GM12873 (cell line): ENCODE measurements around the gene LRMDA.

Experiments used
- TF ChIP-seq, protein P1 (sequence below): IDR thresholded peaks from 2 replicates; pipeline ENCODE4 v1.5.1; 2012; ENCODE audit warnings: low read depth, mild to moderate bottlenecking, moderate library complexity, low read length, control low read depth; ENCODE audit not compliant: insufficient read depth; ENCODE audit errors: missing control alignments

The LRMDA gene

GRCh38 chr10:76297780-76298281 is 866.4 kb downstream of the LRMDA start:
- TF ChIP-seq, protein P1, sequence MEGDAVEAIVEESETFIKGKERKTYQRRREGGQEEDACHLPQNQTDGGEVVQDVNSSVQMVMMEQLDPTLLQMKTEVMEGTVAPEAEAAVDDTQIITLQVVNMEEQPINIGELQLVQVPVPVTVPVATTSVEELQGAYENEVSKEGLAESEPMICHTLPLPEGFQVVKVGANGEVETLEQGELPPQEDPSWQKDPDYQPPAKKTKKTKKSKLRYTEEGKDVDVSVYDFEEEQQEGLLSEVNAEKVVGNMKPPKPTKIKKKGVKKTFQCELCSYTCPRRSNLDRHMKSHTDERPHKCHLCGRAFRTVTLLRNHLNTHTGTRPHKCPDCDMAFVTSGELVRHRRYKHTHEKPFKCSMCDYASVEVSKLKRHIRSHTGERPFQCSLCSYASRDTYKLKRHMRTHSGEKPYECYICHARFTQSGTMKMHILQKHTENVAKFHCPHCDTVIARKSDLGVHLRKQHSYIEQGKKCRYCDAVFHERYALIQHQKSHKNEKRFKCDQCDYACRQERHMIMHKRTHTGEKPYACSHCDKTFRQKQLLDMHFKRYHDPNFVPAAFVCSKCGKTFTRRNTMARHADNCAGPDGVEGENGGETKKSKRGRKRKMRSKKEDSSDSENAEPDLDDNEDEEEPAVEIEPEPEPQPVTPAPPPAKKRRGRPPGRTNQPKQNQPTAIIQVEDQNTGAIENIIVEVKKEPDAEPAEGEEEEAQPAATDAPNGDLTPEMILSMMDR: no peak

DNA sequence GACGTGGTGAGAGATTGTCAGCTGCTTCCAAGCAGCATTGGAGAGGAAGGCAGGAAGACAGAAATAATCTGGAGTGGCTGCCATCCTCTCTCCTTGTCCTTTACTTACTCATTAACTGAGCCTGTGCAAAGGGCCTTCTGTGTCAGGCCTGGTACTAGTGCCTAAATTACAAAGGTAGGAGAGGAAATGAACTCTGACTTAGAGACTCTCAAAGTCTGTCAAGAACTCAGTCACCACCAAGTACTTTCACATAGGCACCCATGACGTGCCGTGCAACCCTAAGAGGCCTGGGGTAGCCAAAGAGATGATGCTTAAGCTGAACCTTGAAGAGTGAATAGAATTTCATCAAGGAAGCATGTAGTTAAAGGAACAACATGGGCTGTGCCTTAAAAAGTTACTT is 866.9 kb downstream of the LRMDA start:
- TF ChIP-seq, protein P1: no peak

- TF ChIP-seq, protein P1: no peak
These were observed 868.1 kb downstream of the LRMDA start for GRCh38 chr10:76299501-76299900.

GRCh38 chr10:76301211-76301610 is 869.8 kb downstream of the LRMDA start:
- TF ChIP-seq, protein P1: no peak

DNA sequence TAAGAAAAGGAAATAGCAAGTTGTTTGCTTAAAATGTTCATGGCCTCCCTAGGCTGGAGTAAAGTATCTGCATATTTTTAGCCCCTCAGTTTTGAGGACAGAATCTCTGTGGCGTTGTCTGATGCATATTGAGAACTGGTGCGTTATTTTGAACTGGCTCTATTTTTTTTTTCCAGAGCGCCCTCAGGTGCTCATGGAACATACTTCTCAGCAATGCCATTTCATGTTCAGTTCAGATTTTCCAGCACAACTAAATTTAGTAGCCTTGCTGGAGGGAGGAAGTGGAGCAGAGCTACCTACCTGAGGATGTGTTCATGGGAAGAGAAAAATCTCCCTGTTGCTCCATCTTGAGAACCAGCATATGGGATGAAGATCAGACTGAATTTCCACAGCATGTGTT is 870.5 kb downstream of the LRMDA start:
- TF ChIP-seq, protein P1: no peak

DNA sequence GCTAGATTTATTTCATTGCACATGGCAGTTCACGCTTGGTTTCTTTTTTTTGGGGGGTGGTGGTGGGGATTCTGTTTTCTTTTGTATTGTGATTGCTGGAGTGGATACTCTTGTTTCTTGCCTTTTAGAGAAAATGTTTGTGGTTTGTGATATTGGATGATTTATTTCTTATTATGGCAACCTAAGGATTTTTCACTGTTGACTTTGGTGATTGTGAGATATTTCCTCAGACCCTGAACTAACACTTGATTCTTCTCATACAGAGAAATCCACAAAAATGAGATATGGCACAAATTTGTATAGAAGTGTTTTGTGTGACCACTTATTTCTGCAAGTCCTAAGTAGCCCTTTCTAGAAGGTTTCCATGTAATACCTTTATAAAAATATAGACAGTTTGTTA is 871.1 kb downstream of the LRMDA start:
- TF ChIP-seq, protein P1: no peak

DNA sequence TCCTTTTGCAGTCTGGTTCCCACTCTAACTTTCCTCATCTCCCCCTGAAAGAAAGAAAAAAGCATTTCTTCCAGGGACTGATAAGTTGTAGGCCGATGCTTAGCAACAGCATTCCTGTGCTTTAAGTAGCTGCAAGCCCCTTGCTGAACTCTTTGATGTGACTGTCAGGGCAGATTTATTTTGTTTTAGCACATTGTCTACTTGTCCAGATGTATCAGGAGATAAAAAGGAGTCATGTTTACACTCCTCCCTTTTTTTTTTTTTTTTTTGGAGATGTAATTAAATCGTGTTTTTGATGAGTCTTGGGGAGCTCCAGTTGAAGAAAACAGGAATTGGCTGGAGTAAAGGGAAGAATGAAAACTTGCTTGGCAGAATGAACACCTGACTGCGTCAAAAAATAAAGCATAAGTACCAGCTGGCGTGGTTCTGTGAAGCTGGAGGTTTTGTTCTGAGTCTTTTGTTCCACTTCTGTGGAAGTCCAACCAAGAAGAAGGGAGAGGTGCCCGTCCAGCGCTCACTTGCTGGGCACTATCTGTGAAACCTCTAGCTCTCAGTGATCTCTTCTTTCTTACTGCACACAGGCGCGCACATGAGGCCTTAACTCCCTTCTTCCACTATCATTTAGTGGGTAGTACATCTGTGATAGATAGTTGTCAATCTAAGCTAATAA is 871.7 kb downstream of the LRMDA start:
- TF ChIP-seq, protein P1: no peak
